Hematopoietic multipotent progenitor cell treated with erythropoietin and hydrocortisone succinate and interleukin-3 and kit ligand, for 8 days (in vitro differentiated cells): ENCODE data around the gene ZNF692.

Experiments
- DNase-seq: peaks from one replicate; pipeline ENCODE4 v3.0.0-alpha.2; 2015

Gene ZNF692

DNA sequence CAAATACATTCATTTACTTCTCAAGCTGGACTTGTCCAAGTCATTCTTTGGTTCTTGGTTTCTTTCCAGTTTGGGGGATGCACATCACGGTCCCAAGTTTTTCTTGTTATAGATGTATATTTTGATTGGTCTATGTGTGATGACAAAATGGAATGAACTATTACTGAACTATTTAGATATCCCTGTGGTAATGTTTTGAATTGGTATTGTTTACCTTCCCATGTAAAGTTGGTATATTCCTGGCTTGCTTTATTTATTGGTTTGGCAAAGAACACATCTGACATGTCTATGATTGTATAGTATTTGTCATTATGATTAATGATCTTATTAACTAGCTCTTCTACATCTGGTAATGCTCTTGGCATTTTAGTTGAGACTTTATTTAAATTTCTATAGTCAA, 22.4 kb upstream of the ZNF692 start:
- DNase-seq: peak; percentile 19

- peak; percentile 92 for DNase-seq
Observed at GRCh38 chr1:248873993-248874533, 15.2 kb upstream of the ZNF692 start.

DNA sequence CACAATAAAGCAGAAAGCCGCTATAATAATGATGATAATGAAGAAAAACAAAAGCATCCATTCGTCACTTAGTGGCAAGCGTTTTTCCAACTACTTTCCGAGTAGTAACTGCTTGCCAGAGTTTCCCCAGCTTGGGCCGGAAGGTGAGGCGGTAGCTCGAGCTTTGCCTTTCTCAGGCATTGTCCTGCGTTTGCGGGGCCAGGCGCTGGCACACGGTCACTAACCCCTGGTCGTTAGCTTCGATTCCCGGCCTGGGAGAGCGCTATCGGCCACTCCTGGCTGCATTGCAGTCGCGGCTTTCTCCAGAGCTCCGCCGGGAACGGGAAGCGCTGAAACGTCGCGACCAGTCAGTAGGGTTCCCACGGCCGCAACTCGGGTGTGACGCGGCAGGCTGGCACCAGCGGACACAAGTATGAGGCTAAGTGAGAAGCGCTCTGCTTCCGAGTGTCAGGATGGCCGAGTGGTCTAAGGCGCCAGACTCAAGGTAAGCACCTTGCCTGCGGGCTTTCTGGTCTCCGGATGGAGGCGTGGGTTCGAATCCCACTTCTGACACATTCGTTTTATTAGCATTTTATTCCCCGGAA, 14.6 kb upstream of the ZNF692 start:
- peak; percentile 97 for DNase-seq

GRCh38 chr1:248872752-248873408, 14.0 kb upstream of the ZNF692 start:
- peak; percentile 88 for DNase-seq

DNA sequence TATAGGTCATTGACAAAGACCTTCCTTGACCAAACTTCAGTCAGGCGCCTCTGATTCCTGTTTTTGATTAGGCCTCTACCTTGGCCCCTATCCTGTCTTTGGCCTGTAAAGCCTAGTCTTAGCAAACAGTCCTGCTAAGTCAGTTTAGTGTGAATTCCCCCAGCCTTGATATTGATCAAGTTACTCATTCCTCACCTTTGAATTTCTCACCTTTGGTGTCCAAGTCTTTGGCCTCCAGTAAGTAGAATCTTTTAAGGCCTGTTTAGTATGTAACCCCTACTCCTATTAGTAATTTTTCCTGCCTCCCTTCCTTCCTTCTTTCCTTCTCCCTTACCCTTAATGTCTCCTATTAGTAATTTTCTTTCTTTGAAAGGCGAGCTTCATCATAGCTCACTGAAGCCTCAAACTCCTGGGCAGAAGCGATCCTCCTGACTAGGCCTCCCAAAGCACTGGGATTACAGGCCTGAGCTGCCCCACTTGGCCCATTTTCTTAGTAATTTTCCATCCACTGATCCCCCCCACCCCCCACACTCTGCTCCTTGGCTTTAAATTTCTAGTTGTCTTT, 13.0 kb upstream of the ZNF692 start:
- no peak for DNase-seq

DNA sequence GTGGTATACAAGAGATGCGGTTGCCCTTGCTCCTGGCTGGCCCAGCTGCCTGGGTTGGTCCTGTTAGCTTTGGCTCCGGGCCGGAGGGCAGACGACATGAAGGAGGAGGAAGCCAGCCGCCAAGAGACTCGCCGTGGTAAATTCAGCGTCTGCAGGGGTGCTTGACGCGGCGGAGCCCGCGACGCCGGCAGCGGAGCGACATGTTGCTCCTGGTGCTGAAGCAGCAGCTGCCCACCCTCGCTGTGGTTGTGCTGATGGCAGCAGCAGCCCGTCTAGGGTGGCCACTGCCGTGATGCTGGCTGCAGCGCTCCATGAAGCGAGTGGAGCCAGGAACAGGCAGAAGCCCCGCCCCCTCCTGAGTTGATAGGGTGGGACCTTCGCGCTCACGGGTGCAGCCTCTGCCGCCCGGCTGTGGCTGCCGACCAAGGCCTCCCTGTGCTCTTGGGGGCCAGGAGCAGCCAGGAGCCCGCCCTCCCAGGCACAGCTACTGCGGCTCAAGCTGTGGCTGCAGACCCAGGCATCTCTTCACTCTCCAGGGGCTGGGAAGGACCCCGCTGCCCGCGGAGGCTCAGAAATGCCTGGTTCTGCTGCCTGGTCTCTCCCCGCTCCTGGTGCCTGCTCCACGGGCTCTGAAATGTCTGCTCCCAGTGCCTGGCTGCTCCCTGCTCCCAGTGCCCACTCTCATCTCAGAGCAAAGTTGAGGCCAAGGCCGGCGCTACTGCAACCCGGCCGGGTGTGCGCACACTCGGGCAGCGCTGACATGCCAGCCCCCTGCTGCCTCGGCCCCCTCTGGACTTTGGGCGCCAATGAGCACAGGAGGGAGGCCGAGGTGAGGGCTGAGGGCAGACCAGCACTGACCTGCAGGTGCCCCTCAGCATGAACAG, 4.4 kb upstream of the ZNF692 start:
- DNase-seq: peak; percentile 90

- DNase-seq: no peak
Observed at GRCh38 chr1:248862695-248862997, 3.8 kb upstream of the ZNF692 start.

DNA sequence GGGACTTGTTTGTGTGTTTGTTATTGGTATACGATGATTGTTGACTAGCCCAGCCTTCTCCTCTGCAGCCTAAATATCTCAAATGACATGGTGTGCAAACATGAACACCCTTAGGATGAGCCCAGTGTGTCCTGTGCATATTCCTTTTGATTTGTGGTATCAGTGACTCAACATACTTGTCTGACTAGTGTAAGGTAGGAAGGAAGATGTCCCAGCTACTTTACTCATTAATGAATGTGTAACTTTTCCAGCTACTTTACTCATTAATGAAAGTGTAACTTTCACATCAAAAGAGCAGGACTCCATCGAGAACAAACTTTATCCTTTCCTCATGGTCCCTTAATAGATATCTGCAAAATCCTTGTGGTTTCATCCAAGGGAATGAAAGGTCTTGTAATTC, 2.7 kb upstream of the ZNF692 start:
- no peak for DNase-seq

DNA sequence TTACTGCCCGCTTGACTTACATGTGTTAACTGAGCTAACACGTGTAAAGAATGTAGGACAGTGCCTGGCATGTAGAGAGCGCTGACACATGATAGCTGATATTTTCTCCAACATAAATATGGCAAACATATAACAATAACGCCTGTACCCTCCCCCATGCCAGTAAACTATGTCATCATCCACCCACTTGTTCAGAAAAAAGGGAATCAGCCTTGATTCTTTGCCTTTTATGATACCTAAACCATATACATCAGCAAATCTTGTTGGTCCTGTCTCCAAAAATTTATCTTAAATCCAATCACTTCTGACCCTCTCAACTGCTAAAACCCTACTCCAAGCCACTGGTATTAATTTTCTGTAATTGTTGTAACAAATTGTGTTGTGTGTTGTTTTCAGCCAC, 1.1 kb upstream of the ZNF692 start:
- DNase-seq: peak; percentile 15

DNA sequence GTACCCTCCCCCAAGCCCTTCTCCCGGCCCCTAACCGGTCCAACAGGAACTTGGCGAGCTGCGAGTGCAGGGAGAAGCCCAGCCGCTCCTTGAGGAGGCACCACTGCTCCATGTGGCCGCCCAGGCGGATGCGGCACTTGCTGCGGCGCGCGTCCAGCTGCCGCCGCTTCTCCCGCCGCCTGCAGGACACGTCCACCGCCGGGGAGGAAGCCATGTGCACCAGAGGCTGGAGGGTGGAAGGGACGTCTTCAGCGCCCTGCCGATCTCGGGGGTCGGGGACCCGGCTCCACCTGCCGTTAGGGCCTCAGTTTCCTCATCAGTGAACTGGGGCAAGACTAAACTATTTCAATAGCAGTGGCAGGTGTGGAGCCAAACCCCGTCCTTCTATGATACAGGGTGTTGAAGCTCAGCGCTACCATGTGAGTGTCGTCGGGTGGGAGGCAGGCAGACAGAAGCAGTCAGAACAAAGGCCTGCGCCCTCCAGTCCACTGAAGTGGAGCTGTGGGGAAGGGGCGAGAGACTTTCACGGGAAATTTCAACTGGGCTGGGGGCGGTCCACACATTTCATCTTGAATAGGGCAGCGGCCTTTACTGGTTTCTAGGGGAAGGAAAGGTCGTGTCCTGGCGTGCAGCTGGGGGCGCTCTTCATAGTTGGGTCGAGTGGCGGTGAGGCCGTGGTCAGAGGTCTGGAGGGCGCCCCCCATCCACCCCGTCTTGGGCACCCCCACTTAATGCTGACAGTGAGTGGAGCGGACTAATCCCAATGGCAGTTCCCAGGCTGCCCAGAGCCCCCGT, 592 bp downstream of the ZNF692 start:
- peak; percentile 81 for DNase-seq

DNA sequence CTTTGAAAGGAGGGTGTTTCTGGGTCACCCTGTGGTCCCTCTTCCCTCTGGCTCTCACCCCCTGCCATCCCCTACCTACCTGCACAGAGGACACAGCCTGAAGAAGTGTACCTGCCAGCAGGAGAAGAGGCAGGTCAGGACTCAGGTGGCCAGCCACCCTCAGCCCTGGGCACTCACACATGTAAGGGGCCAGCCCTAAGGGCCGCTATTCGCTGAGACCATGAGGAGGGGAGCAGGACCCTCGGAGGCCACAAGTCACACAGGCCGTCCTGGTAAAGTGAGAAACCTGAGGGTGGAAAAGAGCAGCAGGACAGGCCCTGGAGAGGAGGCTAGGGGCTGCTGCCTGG, 1.2 kb downstream of the ZNF692 start:
- DNase-seq: no peak

DNA sequence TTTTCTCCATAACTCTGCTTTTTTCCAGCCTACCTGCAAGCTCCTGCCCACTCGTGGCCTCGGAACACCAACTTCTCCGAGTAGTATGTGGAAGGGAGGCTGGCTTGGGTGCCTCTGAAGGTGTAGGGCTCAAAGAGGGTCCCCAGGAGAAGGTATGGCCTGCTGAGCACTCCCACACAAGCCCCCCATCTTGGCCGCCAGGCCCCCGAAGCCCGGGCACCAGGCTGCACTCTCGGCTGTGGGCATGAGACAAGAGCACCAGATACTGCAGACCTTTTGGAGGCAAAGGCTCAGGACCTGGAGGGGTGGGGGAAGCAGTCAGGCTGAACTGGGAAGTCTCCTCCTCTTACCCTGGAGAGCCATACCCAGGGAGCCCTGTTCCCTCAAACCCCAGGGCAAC, 1.7 kb downstream of the ZNF692 start:
- DNase-seq: no peak

- no peak for DNase-seq
Observed at GRCh38 chr1:248856176-248856575, 2.7 kb downstream of the ZNF692 start.

GRCh38 chr1:248855580-248855979, 3.3 kb downstream of the ZNF692 start:
- no peak for DNase-seq

- DNase-seq: no peak
Observed at GRCh38 chr1:248853663-248854375, 5.1 kb downstream of the ZNF692 start.

DNA sequence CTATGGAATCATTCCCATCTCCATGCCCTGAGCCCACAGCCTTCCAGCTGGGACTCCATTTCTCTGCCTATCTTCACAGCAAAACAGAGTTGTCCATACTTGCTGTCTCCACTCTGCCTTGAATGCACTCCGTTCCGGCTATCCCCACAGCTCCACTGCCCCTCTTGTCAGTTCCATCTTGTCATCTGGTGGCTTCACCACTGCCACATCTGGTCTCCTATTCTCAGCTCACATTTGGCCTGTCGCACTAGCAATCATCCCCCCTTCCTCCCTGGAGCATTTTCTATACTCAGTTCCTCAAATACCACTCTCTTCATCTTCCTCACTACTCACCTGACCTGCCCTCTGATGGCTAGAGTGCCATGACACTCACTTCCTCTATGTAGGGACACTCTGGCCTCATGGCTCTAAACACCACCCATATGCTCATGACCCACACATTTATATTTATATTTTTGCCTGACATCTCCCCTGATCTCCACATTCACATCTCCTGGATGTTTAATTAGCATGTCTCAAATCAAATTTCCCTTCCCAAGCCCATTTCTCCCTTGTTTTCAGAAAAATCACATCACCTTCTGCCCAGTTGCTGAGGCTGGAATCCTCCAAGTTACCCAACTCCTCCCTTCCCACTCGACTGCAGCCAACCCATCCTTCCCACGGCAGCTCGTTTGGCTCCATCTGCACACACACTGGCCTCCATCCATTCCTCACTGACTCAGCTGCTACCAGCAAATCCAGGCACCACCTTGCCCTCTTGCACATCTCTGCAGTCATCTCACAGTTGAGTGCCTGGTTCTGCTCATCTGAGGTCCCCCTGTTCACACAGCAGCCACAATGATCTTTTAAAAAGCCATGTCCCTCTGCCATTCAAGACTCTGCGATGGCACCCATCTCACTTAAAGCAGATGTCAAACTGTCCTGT, 6.1 kb downstream of the ZNF692 start:
- DNase-seq: no peak

- no peak for DNase-seq
Observed at GRCh38 chr1:248851390-248851789, 7.5 kb downstream of the ZNF692 start.

- no peak for DNase-seq
Observed at GRCh38 chr1:248850536-248851251, 8.2 kb downstream of the ZNF692 start.

- DNase-seq: no peak
Observed at GRCh38 chr1:248850124-248850523, 8.8 kb downstream of the ZNF692 start.

DNA sequence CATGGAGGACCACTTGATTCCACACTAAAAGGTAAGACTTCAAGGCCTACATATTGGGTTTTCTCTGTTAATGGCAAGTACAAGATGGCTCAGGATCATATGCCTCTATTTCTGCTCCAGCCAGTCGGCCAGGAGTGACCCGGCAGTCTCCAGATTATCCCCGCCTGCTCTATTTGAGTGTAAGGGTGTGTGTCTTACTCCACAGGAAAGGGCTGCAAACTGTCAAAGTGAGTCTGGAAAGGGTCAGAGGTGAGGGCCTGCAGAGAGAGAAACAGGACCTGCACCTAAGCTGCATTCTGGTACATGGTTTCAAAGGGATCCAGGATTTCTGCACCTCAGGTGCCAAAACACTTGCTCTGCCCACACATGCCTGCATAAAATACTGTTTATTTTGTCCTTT, 9.2 kb downstream of the ZNF692 start:
- no peak for DNase-seq
